Activated CD4-positive, alpha-beta memory T cell treated with anti-CD3 and anti-CD28 coated beads for 36 hours (primary cell): ENCODE data around the gene RRP1B. TPM values are rescaled to one million over a fixed set of nuclear protein-coding genes. Genes with fewer than 3 reads are reported as not detected.

Experiments used
- CTCF ChIA-PET: fragments of 350-600 bp; sonication (Branson Sonifier 250); formaldehyde crosslinking; loops from one replicate; lab custom pipeline; 2021; ENCODE audit warnings: antibody characterized with exemption, inconsistent platforms; lab: Charles Lee
- POLR2A ChIA-PET: fragments of 350-600 bp; sonication (Branson Sonifier 250); formaldehyde crosslinking; loops from one replicate; lab custom pipeline; 2021; ENCODE audit warnings: antibody characterized with exemption; lab: Charles Lee
- DNase-seq: peaks from one replicate; pipeline ENCODE4 v3.0.0-alpha.2; 2020
- H3K27ac Mint-ChIP-seq: one replicate; pipeline ENCODE4 v1.8.0; 2021; ENCODE audit warnings: mixed read lengths
- H3K27me3 Mint-ChIP-seq: one replicate; pipeline ENCODE4 v1.8.0; 2021; ENCODE audit warnings: mixed read lengths
- H3K36me3 Mint-ChIP-seq: one replicate; pipeline ENCODE4 v1.8.0; 2021; ENCODE audit warnings: mixed read lengths
- H3K4me1 Mint-ChIP-seq: one replicate; pipeline ENCODE4 v1.8.0; 2021; ENCODE audit warnings: low read depth, mixed read lengths
- H3K4me3 Mint-ChIP-seq: one replicate; pipeline ENCODE4 v1.8.0; 2021; ENCODE audit warnings: mild to moderate bottlenecking, mixed read lengths
- H3K9me3 Mint-ChIP-seq: one replicate; pipeline ENCODE4 v1.8.0; 2021; ENCODE audit warnings: mixed read lengths
- intact Hi-C: fragments of 100-400 bp; cut with micrococcal nuclease; formaldehyde crosslinking; loops from one replicate; pipeline ENCODE4 v1.15.1; 2023
- total RNA-seq, 2 experiments: library from RNA; stranded (reverse); gene quantifications; one replicate each; pipeline ENCODE4 v1.2.3, GENCODE V29; 2021

Gene RRP1B
- total RNA-seq, 2 experiments from 2014 or later = 66.7 to 69.9 TPM

- CTCF ChIA-PET = no interaction called here
- intact Hi-C loops = loop anchor here (5.0 kb wide), 1 partner anchor 42 kb away; the partner anchor contains the start of gene CSTB
- peaks cover 9% of the 10 kb centered on the region for H3K36me3 Mint-ChIP-seq
- POLR2A ChIA-PET = no interaction called here
- H3K27me3 Mint-ChIP-seq = no peaks in the 10 kb centered on the region
- no peaks in the 10 kb centered on the region for H3K9me3 Mint-ChIP-seq
- no peak overlapping the region for H3K27ac Mint-ChIP-seq
- peaks cover 34% of the 10 kb centered on the region for H3K4me1 Mint-ChIP-seq
- H3K4me3 Mint-ChIP-seq = no peak overlapping the region
- DNase-seq = no peak
Measured at GRCh38 chr21:43734928-43735229, 75.5 kb downstream of the RRP1B start.

GRCh38 chr21:43735236-43736091, 76.1 kb downstream of the RRP1B start:
- CTCF ChIA-PET = no interaction called here
- no peak overlapping the region for H3K4me3 Mint-ChIP-seq

GRCh38 chr21:43736224-43736883, 77.0 kb downstream of the RRP1B start:
- peaks cover 12% of the 10 kb centered on the region for H3K36me3 Mint-ChIP-seq
- ChIA-PET CTCF (no interaction called here), POLR2A (no interaction called here)
- H3K27me3 Mint-ChIP-seq = no peaks in the 10 kb centered on the region
- intact Hi-C loops = no loop called here
- peaks cover 33% of the 10 kb centered on the region for H3K4me1 Mint-ChIP-seq
- no peak for DNase-seq
- H3K27ac Mint-ChIP-seq = no peak overlapping the region
- H3K9me3 Mint-ChIP-seq = no peaks in the 10 kb centered on the region
- no peak overlapping the region for H3K4me3 Mint-ChIP-seq

More at GRCh38 chr21:43735236-43736091, 76.1 kb downstream of the RRP1B start:
- DNase-seq = no peak
- POLR2A ChIA-PET = no interaction called here
- H3K27ac Mint-ChIP-seq = no peak overlapping the region
- H3K9me3 Mint-ChIP-seq = no peaks in the 10 kb centered on the region
- intact Hi-C loops = no loop called here
- H3K27me3 Mint-ChIP-seq = no peaks in the 10 kb centered on the region
- peaks cover 9% of the 10 kb centered on the region for H3K36me3 Mint-ChIP-seq
- peaks cover 34% of the 10 kb centered on the region for H3K4me1 Mint-ChIP-seq

- Mint-ChIP-seq H3K36me3 (peaks cover 12% of the 10 kb centered on the region), H3K4me1 (peaks cover 29% of the 10 kb centered on the region), H3K27me3 (no peaks in the 10 kb centered on the region), H3K27ac (no peak overlapping the region), H3K9me3 (no peaks in the 10 kb centered on the region), H3K4me3 (no peak overlapping the region)
- no peak for DNase-seq
- POLR2A ChIA-PET = no interaction called here
- intact Hi-C loops = no loop called here
- CTCF ChIA-PET = no interaction called here
Measured at GRCh38 chr21:43737158-43737950, 78.0 kb downstream of the RRP1B start.

- no peak overlapping the region for H3K27ac Mint-ChIP-seq
Measured at GRCh38 chr21:43739621-43740435, 80.5 kb downstream of the RRP1B start.

GRCh38 chr21:43740497-43741156, 81.3 kb downstream of the RRP1B start:
- ChIA-PET CTCF (no interaction called here), POLR2A (no interaction called here)
- Mint-ChIP-seq H3K4me1 (peaks cover 4% of the 10 kb centered on the region), H3K36me3 (peaks cover 17% of the 10 kb centered on the region), H3K9me3 (no peaks in the 10 kb centered on the region), H3K27me3 (no peaks in the 10 kb centered on the region), H3K4me3 (peak overlapping the region; percentile 34), H3K27ac (peak overlapping the region; percentile 57)
- DNase-seq = peak; percentile 37
- intact Hi-C loops = no loop called here

More at GRCh38 chr21:43739621-43740435, 80.5 kb downstream of the RRP1B start:
- peaks cover 8% of the 10 kb centered on the region for H3K4me1 Mint-ChIP-seq
- H3K4me3 Mint-ChIP-seq = no peak overlapping the region
- DNase-seq = no peak
- ChIA-PET CTCF (no interaction called here), POLR2A (no interaction called here)
- H3K36me3 Mint-ChIP-seq = peaks cover 14% of the 10 kb centered on the region
- H3K27me3 Mint-ChIP-seq = no peaks in the 10 kb centered on the region
- no peaks in the 10 kb centered on the region for H3K9me3 Mint-ChIP-seq
- intact Hi-C loops = no loop called here

GRCh38 chr21:43741423-43742096, 82.2 kb downstream of the RRP1B start:
- CTCF ChIA-PET = no interaction called here

GRCh38 chr21:43743947-43744346, 84.6 kb downstream of the RRP1B start:
- DNase-seq = no peak
- peaks cover 4% of the 10 kb centered on the region for H3K4me1 Mint-ChIP-seq
- POLR2A ChIA-PET = no interaction called here
- intact Hi-C loops = no loop called here
- H3K27ac Mint-ChIP-seq = no peak overlapping the region
- no peaks in the 10 kb centered on the region for H3K27me3 Mint-ChIP-seq
- H3K4me3 Mint-ChIP-seq = no peak overlapping the region
- no peaks in the 10 kb centered on the region for H3K9me3 Mint-ChIP-seq
- peaks cover 18% of the 10 kb centered on the region for H3K36me3 Mint-ChIP-seq
- CTCF ChIA-PET = no interaction called here

More at GRCh38 chr21:43741423-43742096, 82.2 kb downstream of the RRP1B start:
- Mint-ChIP-seq H3K27ac (no peak overlapping the region), H3K27me3 (no peaks in the 10 kb centered on the region), H3K36me3 (peaks cover 15% of the 10 kb centered on the region), H3K4me1 (peaks cover 4% of the 10 kb centered on the region), H3K4me3 (no peak overlapping the region), H3K9me3 (no peaks in the 10 kb centered on the region)
- POLR2A ChIA-PET = no interaction called here
- intact Hi-C loops = no loop called here
- DNase-seq = no peak

GRCh38 chr21:43744725-43745124, 85.4 kb downstream of the RRP1B start:
- Mint-ChIP-seq H3K4me3 (no peak overlapping the region), H3K27ac (no peak overlapping the region), H3K9me3 (no peaks in the 10 kb centered on the region), H3K36me3 (peaks cover 18% of the 10 kb centered on the region), H3K4me1 (peaks cover 4% of the 10 kb centered on the region), H3K27me3 (no peaks in the 10 kb centered on the region)
- no peak for DNase-seq
- ChIA-PET CTCF (interaction anchor here (0.9 kb wide), 1 partner anchor 16 kb away, joined by 5 read pairs; no protein-coding TSS in a partner anchor), POLR2A (no interaction called here)
- intact Hi-C loops = no loop called here
